HepG2 (cell line): Measurements from ENCODE around the gene PDE3A. TPM values are rescaled to one million over a fixed set of nuclear protein-coding genes. Genes with fewer than 3 reads are reported as not detected.

Experiments used
- ATAC-seq: fragments of 200-7000 bp; cut with Tn5 transposase; 3 replicates; pipeline ENCODE4 v1.9.1; 2020; ENCODE audit warnings: mild to moderate bottlenecking, moderate library complexity
- BruUV-seq: library from RNA; stranded (reverse); fragments of 400-500 nt; replicated peaks from 2 replicates; lab custom pipeline; 2021; lab: Mats Ljungman, UMichigan
- CTCF ChIA-PET: fragments of 300-600 bp; formaldehyde crosslinking; extraction: SDS; loops from one replicate; lab custom pipeline; 2021; ENCODE audit warnings: low total read pairs, inconsistent platforms, low intra/inter-chr PET ratio; lab: Yijun Ruan, JAX
- POLR2A ChIA-PET: fragments of 350-600 bp; sonication (Branson Sonifier 250); formaldehyde crosslinking; loops from one replicate; lab custom pipeline; 2020; ENCODE audit warnings: antibody characterized with exemption, inconsistent platforms; lab: Yijun Ruan, JAX
- DNase-seq: peaks from one replicate; pipeline ENCODE4 v3.0.0-alpha.2; 2015; ENCODE audit warnings: low spot score
- FAIRE-seq: peaks from 3 replicates; lab custom pipeline; 2011; peaks lifted over from hg19 to GRCh38; lab: Jason Lieb, UNC
- H2AFZ ChIP-seq: one replicate; pipeline ENCODE4 v1.6.1; 2011; ENCODE audit warnings: low read length, inconsistent platforms
- H3K27ac ChIP-seq: fragments of 300-600 bp; 3 replicates; pipeline ENCODE4 v1.8.0; 2011; ENCODE audit warnings: mixed run types, mild to moderate bottlenecking, mixed read lengths, low read length, inconsistent platforms; ENCODE audit not compliant: insufficient read depth; ENCODE audit errors: extremely low read length
- H3K27me3 ChIP-seq, 2 experiments: fragments of 200-600 bp in 1 of 2; 2 replicates in 1 of 2; 3 replicates in 1 of 2; pipeline versions ENCODE4 v1.6.0 to v1.8.0; 2011; ENCODE audit warnings: low read length in 2 of 2, mild to moderate bottlenecking in 2 of 2, moderate library complexity in 2 of 2, inconsistent platforms in 1 of 2; ENCODE audit not compliant: insufficient read depth in 2 of 2, control insufficient read depth in 1 of 2
- H3K36me3 ChIP-seq, 2 experiments: fragments of 200-600 bp in 1 of 2; replicated peaks in 1 of 2; 2 replicates in 1 of 2; 3 replicates in 1 of 2; pipeline versions ENCODE4 v1.5.1 to v1.8.0; 2011; ENCODE audit warnings: low read length in 2 of 2, inconsistent platforms in 1 of 2; ENCODE audit not compliant: insufficient read depth in 2 of 2, control insufficient read depth in 1 of 2
- H3K4me1 ChIP-seq: 2 replicates; pipeline ENCODE4 v1.5.1; 2012; ENCODE audit warnings: low read length, inconsistent platforms; ENCODE audit not compliant: insufficient read depth
- H3K4me2 ChIP-seq: 2 replicates; pipeline ENCODE4 v1.6.0; 2011; ENCODE audit warnings: low read depth, low read length, inconsistent platforms
- H3K4me3 ChIP-seq, 3 experiments: fragments of 200-600 bp in 1 of 3; sonication (generic), shearing (Covaris generic) in 1 of 3; replicated peaks in 1 of 3; 2 replicates each; pipeline ENCODE4 v1.5.1; 2011 to 2016; ENCODE audit warnings: low read length in 3 of 3, inconsistent platforms in 2 of 3, low read depth in 2 of 3, mild to moderate bottlenecking in 2 of 3, control low read depth in 1 of 3, mixed read lengths in 1 of 3; ENCODE audit not compliant: insufficient read depth in 1 of 3
- H3K79me2 ChIP-seq: one replicate; pipeline ENCODE4 v1.6.1; 2011; ENCODE audit warnings: low read length, inconsistent platforms; ENCODE audit not compliant: insufficient read depth
- H3K9ac ChIP-seq: 2 replicates; pipeline ENCODE4 v1.6.0; 2011; ENCODE audit warnings: mild to moderate bottlenecking, low read depth, low read length, inconsistent platforms; ENCODE audit not compliant: insufficient read depth
- H3K9me3 ChIP-seq: 2 replicates; pipeline ENCODE4 v1.5.1; 2012; ENCODE audit warnings: mild to moderate bottlenecking, low read length
- H4K20me1 ChIP-seq: 2 replicates; pipeline ENCODE4 v1.6.0; 2011; ENCODE audit warnings: inconsistent platforms, mild to moderate bottlenecking, low read length, moderate library complexity; ENCODE audit not compliant: insufficient read depth
- AFF4 ChIP-seq: sonication (generic); formaldehyde crosslinking; IDR thresholded peaks from 2 replicates; pipeline ENCODE4 v1.4.0; 2020; ENCODE audit warnings: missing genetic modification reagents
- HOXA3 ChIP-seq: sonication (generic); formaldehyde crosslinking; IDR thresholded peaks from 2 replicates; pipeline ENCODE4 v1.5.0; 2020; ENCODE audit warnings: missing genetic modification reagents
- KLF9 ChIP-seq: IDR thresholded peaks from 2 replicates; pipeline ENCODE4 v1.6.1; 2016; ENCODE audit warnings: low read depth
- MAFG ChIP-seq: sonication (generic); formaldehyde crosslinking; IDR thresholded peaks from 2 replicates; pipeline ENCODE4 v1.5.1; 2020; ENCODE audit warnings: mild to moderate bottlenecking, missing genetic modification reagents
- PLSCR1 ChIP-seq: sonication (generic); formaldehyde crosslinking; IDR thresholded peaks from 2 replicates; pipeline ENCODE4 v1.5.0; 2020; ENCODE audit warnings: missing genetic modification reagents, mild to moderate bottlenecking, borderline replicate concordance
- SNAPC4 ChIP-seq: sonication (generic); formaldehyde crosslinking; IDR thresholded peaks from 2 replicates; pipeline ENCODE4 v1.4.0; 2020; ENCODE audit warnings: mild to moderate bottlenecking, missing genetic modification reagents
- STAG1 ChIP-seq: sonication (generic); formaldehyde crosslinking; IDR thresholded peaks from 2 replicates; pipeline ENCODE4 v1.4.0; 2020; ENCODE audit warnings: missing genetic modification reagents
- TEAD2 ChIP-seq: sonication (generic); formaldehyde crosslinking; IDR thresholded peaks from 2 replicates; pipeline ENCODE4 v1.9.0; 2021; ENCODE audit warnings: missing genetic modification reagents
- TEAD3 ChIP-seq: optimal IDR thresholded peaks from 2 replicates; pipeline ENCODE3; 2016; ENCODE audit warnings: borderline replicate concordance
- TSC22D2 ChIP-seq: sonication (generic); formaldehyde crosslinking; IDR thresholded peaks from 2 replicates; pipeline ENCODE4 v1.5.1; 2020; ENCODE audit warnings: missing genetic modification reagents, mild to moderate bottlenecking, borderline replicate concordance
- YEATS2 ChIP-seq: sonication (generic); formaldehyde crosslinking; IDR thresholded peaks from 2 replicates; pipeline ENCODE4 v1.4.0; 2020; ENCODE audit warnings: missing genetic modification reagents, borderline replicate concordance
- ZFP36L2 ChIP-seq: sonication (generic); formaldehyde crosslinking; IDR thresholded peaks from 2 replicates; pipeline ENCODE4 v1.4.0; 2020; ENCODE audit warnings: missing genetic modification reagents
- ZNF383 ChIP-seq: sonication (generic); formaldehyde crosslinking; IDR thresholded peaks from 2 replicates; pipeline ENCODE4 v1.4.0; 2020; ENCODE audit warnings: missing genetic modification reagents, mild to moderate bottlenecking, borderline replicate concordance
- ZSCAN5A ChIP-seq: sonication (generic); formaldehyde crosslinking; IDR thresholded peaks from 2 replicates; pipeline ENCODE4 v1.8.0; 2022; ENCODE audit warnings: mild to moderate bottlenecking, missing genetic modification reagents, borderline replicate concordance
- WGBS: methylation state at CpG from one replicate; pipeline ENCODE4 v1.1.6; 2017; ENCODE audit warnings: low lambda C conversion rate; 5-methylcytosine and 5-hydroxymethylcytosine counted together
- in situ Hi-C: cut with HindIII; loops from 2 replicates; pipeline ENCODE4 v1.10.0; 2017; ENCODE audit warnings: low pct_unique_long_range_greater_than_20kb; ENCODE audit not compliant: extremely low pct_ligation_motif_present
- intact Hi-C: fragments of 100-400 bp; cut with micrococcal nuclease; formaldehyde crosslinking; loops from one replicate; pipeline ENCODE4 v1.10.0; 2022; ENCODE audit not compliant: unreplicated experiment
- polyA plus RNA-seq, 8 experiments: library from polyadenylated mRNA; depleted of rRNA in 3 of 8; stranded (reverse) in 7 of 8; unstranded in 1 of 8; fragments of >200 nt; fragmentation: Illumina TruSeq in 4 of 8; extraction: Trizol in 4 of 8; gene quantifications; 2 replicates each; pipeline versions ENCODE4 v1.2.1 to v1.2.3, GENCODE V29; 2011 to 2016; ENCODE audit warnings: low read depth in 4 of 8, missing spikeins in 1 of 8, mixed read lengths in 1 of 8; ENCODE audit not compliant: insufficient read depth in 1 of 8
- total RNA-seq, 5 experiments: library from RNA; depleted of rRNA; stranded (reverse); fragments of >200 nt; fragmentation: Illumina TruSeq; extraction: Trizol; gene quantifications; 2 replicates each; pipeline ENCODE4 v1.2.3, GENCODE V29; 2016; ENCODE audit warnings: low read depth in 1 of 5

PDE3A gene
- total and polyA plus RNA-seq, 2 of the 13 experiments (the other 11 are each of a cell fraction or from before 2014, with no cell fraction given), result 0.77 to 1.5 TPM

- ATAC-seq, result no peak
- no TSS peak for BruUV-seq
- no peak for FAIRE-seq
- Histone ChIP-seq H4K20me1 (no peaks in the 10 kb centered on the region), H3K27ac (no peak overlapping the region), H2AFZ (no peak overlapping the region), H3K4me1 (no peaks in the 10 kb centered on the region), H3K9ac (no peak overlapping the region), H3K36me3 (no peaks in the 10 kb centered on the region), H3K27me3 (no peaks in the 10 kb centered on the region), H3K4me3 (no peak overlapping the region), H3K79me2 (no peaks in the 10 kb centered on the region), H3K4me2 (no peak overlapping the region), H3K9me3 (no peaks in the 10 kb centered on the region)
- CTCF ChIA-PET, result no interaction called here
- no peak for DNase-seq
- in situ Hi-C loops, result loop anchor here (25.0 kb wide), 1 partner anchor 338 kb away; the partner anchor contains the start of gene SLCO1B3
- 2% methylated on average over 6 of the region's 6 CpGs for WGBS
- POLR2A ChIA-PET, result no interaction called here
- intact Hi-C loops, result no loop called here
- TF ChIP-seq ZSCAN5A (no peak), STAG1 (no peak), MAFG (CRISPR knock-in tag) (no peak), ZFP36L2 (CRISPR knock-in tag) (no peak), SNAPC4 (CRISPR knock-in tag) (no peak), ZNF383 (no peak), YEATS2 (CRISPR knock-in tag) (no peak), HOXA3 (CRISPR knock-in tag) (no peak), AFF4 (CRISPR knock-in tag) (no peak), TEAD2 (no peak), PLSCR1 (CRISPR knock-in tag) (no peak), KLF9 (no peak), TEAD3 (CRISPR knock-in tag) (no peak), TSC22D2 (CRISPR knock-in tag) (no peak)
Observed at GRCh38 chr12:20474016-20474415, 105.7 kb downstream of the PDE3A start.
